Nephron progenitor cell (in vitro differentiated cells): Measurements from ENCODE around the gene COL27A1.

Source experiments
- DNase-seq: peaks from one replicate; pipeline ENCODE4 v3.0.0; 2021
- H3K27ac Mint-ChIP-seq: 2 replicates; pipeline ENCODE4 v1.8.0; 2021; ENCODE audit warnings: mild to moderate bottlenecking, moderate library complexity, mixed read lengths
- H3K27me3 Mint-ChIP-seq: 2 replicates; pipeline ENCODE4 v1.8.0; 2021; ENCODE audit warnings: mild to moderate bottlenecking, low read depth, mixed read lengths; ENCODE audit not compliant: poor library complexity
- H3K36me3 Mint-ChIP-seq: 2 replicates; pipeline ENCODE4 v1.8.0; 2021; ENCODE audit warnings: low read depth, mixed read lengths
- H3K4me1 Mint-ChIP-seq: 2 replicates; pipeline ENCODE4 v1.8.0; 2021; ENCODE audit warnings: mixed read lengths
- H3K4me3 Mint-ChIP-seq: 2 replicates; pipeline ENCODE4 v1.8.0; 2021; ENCODE audit warnings: mild to moderate bottlenecking, moderate library complexity, mixed read lengths
- H3K9me3 Mint-ChIP-seq: 2 replicates; pipeline ENCODE4 v1.8.0; 2021; ENCODE audit warnings: mild to moderate bottlenecking, moderate library complexity, mixed read lengths
- CTCF ChIP-seq: fragments of 200-600 bp; sonication (generic); IDR thresholded peaks from 2 replicates; pipeline ENCODE4 v1.5.0; 2021; ENCODE audit warnings: antibody characterized with exemption

The COL27A1 gene

GRCh38 chr9:114122136-114123027 lies 33.0 kb upstream of the COL27A1 start:
- no peak overlapping the region for H3K27ac Mint-ChIP-seq
- H3K9me3 Mint-ChIP-seq = peaks cover 3% of the 10 kb centered on the region
- peaks cover 81% of the 10 kb centered on the region for H3K4me1 Mint-ChIP-seq
- H3K36me3 Mint-ChIP-seq = no peaks in the 10 kb centered on the region
- no peak for TF ChIP-seq CTCF
- peaks cover 14% of the 10 kb centered on the region for H3K27me3 Mint-ChIP-seq
- no peak for DNase-seq
- H3K4me3 Mint-ChIP-seq = no peak overlapping the region

GRCh38 chr9:114123031-114123977 lies 32.0 kb upstream of the COL27A1 start:
- Mint-ChIP-seq H3K27ac (no peak overlapping the region), H3K27me3 (peaks cover 16% of the 10 kb centered on the region), H3K4me1 (peaks cover 72% of the 10 kb centered on the region), H3K36me3 (no peaks in the 10 kb centered on the region), H3K4me3 (no peak overlapping the region), H3K9me3 (peaks cover 12% of the 10 kb centered on the region)
- TF ChIP-seq CTCF = no peak
- DNase-seq = no peak

- Mint-ChIP-seq H3K27ac (peak overlapping the region; percentile 84), H3K4me1 (peaks cover 65% of the 10 kb centered on the region), H3K27me3 (peaks cover 18% of the 10 kb centered on the region), H3K9me3 (peaks cover 16% of the 10 kb centered on the region), H3K4me3 (peak overlapping the region; percentile 44), H3K36me3 (no peaks in the 10 kb centered on the region)
- TF ChIP-seq CTCF = no peak
- DNase-seq = no peak
These were observed 31.2 kb upstream of the COL27A1 start for GRCh38 chr9:114124138-114124537.

GRCh38 chr9:114124666-114125475 lies 30.5 kb upstream of the COL27A1 start:
- peaks cover 18% of the 10 kb centered on the region for H3K27me3 Mint-ChIP-seq
- DNase-seq = no peak
- H3K4me3 Mint-ChIP-seq = peak overlapping the region; percentile 44
- H3K27ac Mint-ChIP-seq = peak overlapping the region; percentile 84
- H3K9me3 Mint-ChIP-seq = peaks cover 16% of the 10 kb centered on the region
- H3K36me3 Mint-ChIP-seq = no peaks in the 10 kb centered on the region
- peaks cover 59% of the 10 kb centered on the region for H3K4me1 Mint-ChIP-seq
- no peak for TF ChIP-seq CTCF

GRCh38 chr9:114125476-114126013 lies 29.8 kb upstream of the COL27A1 start:
- H3K4me3 Mint-ChIP-seq = no peak overlapping the region
- no peak for TF ChIP-seq CTCF

More at GRCh38 chr9:114125476-114126013, 29.8 kb upstream of the COL27A1 start:
- peaks cover 16% of the 10 kb centered on the region for H3K9me3 Mint-ChIP-seq
- H3K27me3 Mint-ChIP-seq = peaks cover 22% of the 10 kb centered on the region
- peaks cover 52% of the 10 kb centered on the region for H3K4me1 Mint-ChIP-seq
- DNase-seq = no peak
- H3K36me3 Mint-ChIP-seq = no peaks in the 10 kb centered on the region
- H3K27ac Mint-ChIP-seq = peak overlapping the region; percentile 64
